Measurements from ENCODE around the gene ATRN. TPM values are rescaled to one million over a fixed set of nuclear protein-coding genes. Genes with fewer than 3 reads are reported as not detected.

Gene ATRN
- polyA plus RNA-seq, 1 donor (not counting 4 experiments of a cell fraction or from before 2014, with no cell fraction given): 49.9 TPM

GRCh38 chr20:3471397-3472021, 691 bp downstream of the ATRN start:
- Histone ChIP-seq H3K9me1 (ENCODE audit: control insufficient read depth, extremely low read depth, insufficient read depth, low read length) (peaks cover 4% of the 10 kb centered on the region), H3K4me1 (ENCODE audit: control insufficient read depth, extremely low read depth, insufficient read depth, low read length) (peaks cover 11% of the 10 kb centered on the region), H3K4me3 (ENCODE audit: control insufficient read depth in 2 of 3, extremely low read depth in 1 of 3, insufficient read depth in 2 of 3, low read depth in 1 of 3, low read length in 3 of 3) (peak overlapping the region; percentile 72 to 88 (median 72)), H3K36me3 (ENCODE audit: control insufficient read depth in 2 of 2, extremely low read depth in 1 of 2, insufficient read depth in 2 of 2, low read length in 2 of 2) (peaks cover 0 to 5% of the 10 kb centered on the region in 2 experiments), H3K4me2 (ENCODE audit: control insufficient read depth, extremely low read depth, insufficient read depth, low read depth, low read length) (peak overlapping the region; percentile 88), H3K27me3 (ENCODE audit: control insufficient read depth, extremely low read depth, insufficient read depth, low read length) (no peaks in the 10 kb centered on the region), H3K9me3 (ENCODE audit: control insufficient read depth, low read depth, low read length) (no peaks in the 10 kb centered on the region), H4K20me1 (ENCODE audit: control insufficient read depth, extremely low read depth, insufficient read depth, low read length) (no peaks in the 10 kb centered on the region), H3K27ac (ENCODE audit: control insufficient read depth, insufficient read depth, low read length) (peak overlapping the region; percentile 34), H3K79me2 (ENCODE audit: control insufficient read depth, insufficient read depth, low read length) (peaks cover 44% of the 10 kb centered on the region), H2AFZ (ENCODE audit: control insufficient read depth, low read length) (peak overlapping the region; percentile 54), H3K9ac (ENCODE audit: control insufficient read depth, extremely low read depth, insufficient read depth, low read length) (peak overlapping the region; percentile 84)
- FAIRE-seq (no peak), DNase-seq (ENCODE audit: low read depth, low spot score) (no peak)
- no peak for TF ChIP-seq CTCF (optimal IDR thresholded peaks at IDR 0.05 in 1 of 3, IDR thresholded peaks at IDR 0.05 in 1 of 3, conservative IDR thresholded peaks at IDR 0.05 in 1 of 3; ENCODE audit: extremely low read depth in 1 of 3, insufficient read depth in 2 of 3, low read length in 3 of 3)
- dilution Hi-C loops (cut with MboI; ENCODE audit: extremely low pct_ligation_motif_present, low sequenced_read_pairs): no loop called here

- Histone ChIP-seq H3K27ac (ENCODE audit: control insufficient read depth, insufficient read depth, low read length) (peak overlapping the region; percentile 34), H3K9me1 (ENCODE audit: control insufficient read depth, extremely low read depth, insufficient read depth, low read length) (peaks cover 4% of the 10 kb centered on the region), H2AFZ (ENCODE audit: control insufficient read depth, low read length) (no peak overlapping the region), H3K9me3 (ENCODE audit: control insufficient read depth, low read depth, low read length) (no peaks in the 10 kb centered on the region), H3K36me3 (ENCODE audit: control insufficient read depth in 2 of 2, extremely low read depth in 1 of 2, insufficient read depth in 2 of 2, low read length in 2 of 2) (peaks cover 0 to 5% of the 10 kb centered on the region in 2 experiments), H4K20me1 (ENCODE audit: control insufficient read depth, extremely low read depth, insufficient read depth, low read length) (no peaks in the 10 kb centered on the region), H3K79me2 (ENCODE audit: control insufficient read depth, insufficient read depth, low read length) (peaks cover 44% of the 10 kb centered on the region), H3K27me3 (ENCODE audit: control insufficient read depth, extremely low read depth, insufficient read depth, low read length) (no peaks in the 10 kb centered on the region), H3K9ac (ENCODE audit: control insufficient read depth, extremely low read depth, insufficient read depth, low read length) (peak overlapping the region; percentile 84), H3K4me2 (ENCODE audit: control insufficient read depth, extremely low read depth, insufficient read depth, low read depth, low read length) (peak overlapping the region; percentile 88), H3K4me1 (ENCODE audit: control insufficient read depth, extremely low read depth, insufficient read depth, low read length) (peaks cover 11% of the 10 kb centered on the region), H3K4me3 (ENCODE audit: control insufficient read depth in 2 of 3, extremely low read depth in 1 of 3, insufficient read depth in 2 of 3, low read depth in 1 of 3, low read length in 3 of 3) (peak overlapping the region; percentile 72 to 88 (median 72))
- FAIRE-seq: no peak
- no peak for TF ChIP-seq CTCF (optimal IDR thresholded peaks at IDR 0.05 in 1 of 3, IDR thresholded peaks at IDR 0.05 in 1 of 3, conservative IDR thresholded peaks at IDR 0.05 in 1 of 3; ENCODE audit: extremely low read depth in 1 of 3, insufficient read depth in 2 of 3, low read length in 3 of 3)
- dilution Hi-C loops (cut with MboI; ENCODE audit: extremely low pct_ligation_motif_present, low sequenced_read_pairs): no loop called here
- no peak for DNase-seq (ENCODE audit: low read depth, low spot score)
Measured at GRCh38 chr20:3472105-3472504, 1.3 kb downstream of the ATRN start.

All from keratinocyte (primary cell).